SU-DHL-6 (cell line): ENCODE data around the gene BEND7.

ENCODE experiments used
- EZH2phosphoT487 ChIP-seq: fragments of 200-600 bp; sonication (generic), shearing (Covaris generic); conservative IDR thresholded peaks from 2 replicates; pipeline ENCODE4 v1.6.1; 2018; ENCODE audit warnings: mild to moderate bottlenecking, antibody characterized with exemption, low read length, moderate library complexity, mixed read lengths
- TF ChIP-seq, protein P1 (sequence below): fragments of 200-600 bp; sonication (generic); IDR thresholded peaks from one replicate; pipeline ENCODE4 v1.5.1; 2017; ENCODE audit warnings: antibody characterized with exemption, mild to moderate bottlenecking, low read length, moderate library complexity; ENCODE audit not compliant: insufficient read depth, poor library complexity, severe bottlenecking

DNA sequence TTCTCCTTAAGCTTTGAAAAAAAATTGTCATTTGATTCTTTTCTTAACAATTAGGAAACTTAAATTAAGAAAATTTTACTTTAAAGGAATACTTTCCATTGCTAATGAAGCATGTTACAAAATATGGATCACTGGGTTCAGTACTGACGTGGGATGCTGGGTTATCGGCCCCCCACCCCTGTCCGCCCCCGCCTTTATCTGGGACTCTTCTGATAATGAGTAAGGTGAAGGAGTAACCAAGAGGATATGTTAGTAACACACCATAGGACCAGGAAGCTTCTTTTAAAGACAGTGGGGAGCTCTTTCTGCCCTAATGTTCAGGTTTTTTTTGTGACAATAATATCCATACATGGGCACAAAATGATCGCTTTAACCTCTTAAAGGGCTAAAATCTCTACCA, 29.7 kb downstream of the BEND7 start:
- TF ChIP-seq EZH2phosphoT487 = no peak
- TF ChIP-seq, protein P1, sequence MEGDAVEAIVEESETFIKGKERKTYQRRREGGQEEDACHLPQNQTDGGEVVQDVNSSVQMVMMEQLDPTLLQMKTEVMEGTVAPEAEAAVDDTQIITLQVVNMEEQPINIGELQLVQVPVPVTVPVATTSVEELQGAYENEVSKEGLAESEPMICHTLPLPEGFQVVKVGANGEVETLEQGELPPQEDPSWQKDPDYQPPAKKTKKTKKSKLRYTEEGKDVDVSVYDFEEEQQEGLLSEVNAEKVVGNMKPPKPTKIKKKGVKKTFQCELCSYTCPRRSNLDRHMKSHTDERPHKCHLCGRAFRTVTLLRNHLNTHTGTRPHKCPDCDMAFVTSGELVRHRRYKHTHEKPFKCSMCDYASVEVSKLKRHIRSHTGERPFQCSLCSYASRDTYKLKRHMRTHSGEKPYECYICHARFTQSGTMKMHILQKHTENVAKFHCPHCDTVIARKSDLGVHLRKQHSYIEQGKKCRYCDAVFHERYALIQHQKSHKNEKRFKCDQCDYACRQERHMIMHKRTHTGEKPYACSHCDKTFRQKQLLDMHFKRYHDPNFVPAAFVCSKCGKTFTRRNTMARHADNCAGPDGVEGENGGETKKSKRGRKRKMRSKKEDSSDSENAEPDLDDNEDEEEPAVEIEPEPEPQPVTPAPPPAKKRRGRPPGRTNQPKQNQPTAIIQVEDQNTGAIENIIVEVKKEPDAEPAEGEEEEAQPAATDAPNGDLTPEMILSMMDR = no peak
